ENCODE results near the gene NDUFC1.
"Not testable (repeated sequence)": the region's sequence is repeated elsewhere in the genome, so short reads cannot be mapped to it uniquely, and the experiment has no call there.

NDUFC1 gene

DNA sequence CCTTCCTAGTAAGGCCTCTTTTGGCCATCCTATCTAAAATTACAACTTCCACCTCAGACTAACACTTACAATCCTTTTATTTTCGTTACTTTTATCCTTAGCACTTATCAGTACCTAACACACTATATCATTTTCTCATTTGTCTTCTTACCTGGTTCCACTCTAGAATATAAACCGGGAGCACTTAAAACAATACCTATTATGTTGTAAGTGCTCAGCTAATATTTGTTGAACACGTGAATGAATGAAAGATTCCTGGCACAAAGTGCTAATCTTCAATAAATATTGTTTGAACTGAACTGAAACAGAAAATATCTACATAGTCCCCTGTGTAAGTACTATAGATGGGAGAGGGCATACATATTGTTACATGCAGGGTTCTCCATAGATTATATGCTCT is 36.6 kb downstream of the NDUFC1 start:
- H3K4me3 Mint-ChIP-seq: no peak overlapping the region
- peaks cover 10% of the 10 kb centered on the region for H3K4me1 Mint-ChIP-seq
- H3K27ac Mint-ChIP-seq (ENCODE audit: low read depth): no peak overlapping the region
- ATAC-seq (replicated peaks; ENCODE audit: extremely low read depth, poor library complexity, severe bottlenecking) (no peak), DNase-seq (ENCODE audit: low spot score in 2 of 2) (no peak)
- H3K9me3 Mint-ChIP-seq: no peaks in the 10 kb centered on the region
- peaks cover 4% of the 10 kb centered on the region for H3K36me3 Mint-ChIP-seq (ENCODE audit: insufficient read depth)
- no peaks in the 10 kb centered on the region for H3K27me3 Mint-ChIP-seq

DNA sequence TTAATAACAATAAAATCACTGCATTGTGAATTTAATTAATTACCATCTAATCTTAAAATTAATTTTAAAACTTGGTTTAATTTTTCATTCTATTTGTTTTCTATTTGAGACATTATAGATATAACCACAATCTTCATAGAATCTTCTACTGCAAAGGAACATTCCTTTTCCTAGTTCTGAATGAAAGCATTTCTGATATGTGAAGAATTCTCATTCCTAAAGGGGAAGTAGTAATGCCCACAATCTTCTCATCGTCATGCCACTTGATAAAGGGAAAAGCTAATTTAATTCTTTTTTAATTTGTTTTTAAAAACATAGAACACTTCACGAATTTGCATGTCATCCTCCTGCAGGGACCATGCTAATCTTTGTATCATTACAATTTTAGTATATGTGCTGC is 45.9 kb downstream of the NDUFC1 start:
- Mint-ChIP-seq H3K4me1 (no peaks in the 10 kb centered on the region), H3K27ac (ENCODE audit: low read depth) (no peak overlapping the region), H3K27me3 (no peaks in the 10 kb centered on the region), H3K9me3 (no peaks in the 10 kb centered on the region), H3K4me3 (no peak overlapping the region), H3K36me3 (ENCODE audit: insufficient read depth) (no peaks in the 10 kb centered on the region)
- ATAC-seq (replicated peaks; ENCODE audit: extremely low read depth, poor library complexity, severe bottlenecking) (no peak), DNase-seq (ENCODE audit: low spot score in 2 of 2) (no peak)

DNA sequence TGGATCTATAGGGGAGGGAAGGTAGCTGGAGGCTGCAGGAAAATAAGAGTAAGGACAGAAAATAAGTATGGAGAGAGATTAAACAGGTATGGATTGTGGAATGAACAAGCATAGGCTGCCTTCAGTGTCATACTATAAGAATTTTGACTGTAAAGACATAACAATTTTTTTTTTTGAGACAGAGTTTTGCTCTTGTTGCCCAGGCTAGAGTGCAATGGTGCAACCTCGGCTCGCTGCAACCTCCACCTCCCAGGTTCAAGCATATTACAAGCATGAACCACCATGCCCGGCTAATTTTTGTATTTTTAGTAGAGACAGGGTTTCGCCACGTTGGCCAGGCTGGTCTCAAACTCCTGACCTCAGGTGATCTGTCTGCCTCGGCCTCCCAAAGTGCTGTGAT is 46.7 kb downstream of the NDUFC1 start:
- H3K27ac Mint-ChIP-seq (ENCODE audit: low read depth); H3K36me3 Mint-ChIP-seq (ENCODE audit: insufficient read depth); ATAC-seq (replicated peaks; ENCODE audit: extremely low read depth, poor library complexity, severe bottlenecking); H3K27me3 Mint-ChIP-seq; H3K4me1 Mint-ChIP-seq; DNase-seq (ENCODE audit: low spot score in 2 of 2); H3K9me3 Mint-ChIP-seq; H3K4me3 Mint-ChIP-seq: not testable (repeated sequence)

DNA sequence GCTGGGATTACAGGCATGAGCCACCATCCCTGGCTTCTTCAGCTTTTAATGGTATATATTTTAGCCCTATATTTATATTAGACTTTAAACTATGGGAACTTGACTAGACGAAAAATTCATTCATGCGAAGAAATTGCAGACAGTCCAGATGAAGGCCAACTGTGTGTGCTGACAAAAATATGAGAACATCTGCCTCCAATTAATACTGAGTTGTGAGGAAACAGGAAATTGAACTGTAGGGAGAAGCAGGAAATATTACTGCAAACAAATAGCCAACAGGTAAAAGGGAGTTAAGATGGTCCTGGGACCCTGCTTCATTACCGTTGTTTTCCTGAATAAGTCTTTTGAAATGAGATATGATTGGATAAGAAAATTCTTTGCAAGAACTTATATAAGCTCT is 48.6 kb downstream of the NDUFC1 start:
- DNase-seq (ENCODE audit: low spot score in 2 of 2) (no peak), ATAC-seq (replicated peaks; ENCODE audit: extremely low read depth, poor library complexity, severe bottlenecking) (no peak)
- Mint-ChIP-seq H3K27me3 (no peaks in the 10 kb centered on the region), H3K9me3 (no peaks in the 10 kb centered on the region), H3K27ac (ENCODE audit: low read depth) (no peak overlapping the region), H3K4me3 (no peak overlapping the region), H3K4me1 (no peaks in the 10 kb centered on the region), H3K36me3 (ENCODE audit: insufficient read depth) (no peaks in the 10 kb centered on the region)

DNA sequence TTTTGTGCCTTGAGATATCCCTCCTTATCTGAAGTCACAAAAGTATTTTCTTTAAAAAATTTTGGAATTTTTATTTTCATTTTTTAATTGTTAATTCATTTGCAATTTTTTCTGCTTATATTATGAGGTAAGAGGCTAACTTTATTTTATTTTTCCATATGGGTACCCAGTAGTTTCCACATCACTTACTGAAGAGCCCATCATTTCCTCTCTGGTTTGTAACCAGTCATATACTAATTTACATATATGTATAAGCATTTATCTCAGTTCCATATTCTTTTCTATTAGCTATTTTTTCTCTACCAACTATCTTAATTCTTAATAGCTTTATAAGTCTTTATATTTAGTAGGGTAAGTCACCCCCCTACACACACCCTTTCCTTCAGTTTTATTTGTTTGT is 49.2 kb downstream of the NDUFC1 start:
- no peak for DNase-seq (ENCODE audit: low spot score in 2 of 2)
- no peak overlapping the region for H3K27ac Mint-ChIP-seq (ENCODE audit: low read depth)
- H3K27me3 Mint-ChIP-seq: no peaks in the 10 kb centered on the region

DNA sequence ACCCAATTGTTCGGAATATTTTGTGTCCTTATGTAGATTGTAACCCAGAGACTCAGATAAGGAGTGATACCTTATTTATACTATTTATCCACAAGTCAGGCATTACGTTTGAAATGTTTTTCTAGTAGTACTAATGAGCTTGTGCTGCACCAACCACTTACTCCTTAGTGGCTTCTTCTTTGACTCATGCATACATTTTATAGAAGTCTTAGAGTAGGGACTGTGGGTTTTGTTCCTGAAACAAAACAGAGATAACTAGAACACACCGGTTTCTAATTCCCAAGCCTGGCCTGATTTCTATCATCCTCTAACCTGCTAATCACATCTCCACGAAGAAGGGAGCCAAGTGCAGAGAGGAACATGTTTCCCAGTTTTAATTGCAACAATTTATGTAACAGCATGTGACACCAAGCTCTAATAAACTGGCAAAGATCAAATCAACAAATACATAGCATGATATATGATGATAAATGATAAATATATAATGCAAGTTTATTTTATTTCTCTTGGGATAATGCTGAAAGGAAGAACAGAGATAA is 54.5 kb downstream of the NDUFC1 start:
- H3K36me3 Mint-ChIP-seq (ENCODE audit: insufficient read depth): no peaks in the 10 kb centered on the region
- H3K4me1 Mint-ChIP-seq: no peaks in the 10 kb centered on the region
- H3K4me3 Mint-ChIP-seq: no peak overlapping the region

More for the DNA sequence above, 49.2 kb downstream of the NDUFC1 start:
- no peaks in the 10 kb centered on the region for H3K4me1 Mint-ChIP-seq
- H3K9me3 Mint-ChIP-seq: no peaks in the 10 kb centered on the region
- H3K36me3 Mint-ChIP-seq (ENCODE audit: insufficient read depth): no peaks in the 10 kb centered on the region
- no peak overlapping the region for H3K4me3 Mint-ChIP-seq
- no peak for ATAC-seq (replicated peaks; ENCODE audit: extremely low read depth, poor library complexity, severe bottlenecking)

DNA sequence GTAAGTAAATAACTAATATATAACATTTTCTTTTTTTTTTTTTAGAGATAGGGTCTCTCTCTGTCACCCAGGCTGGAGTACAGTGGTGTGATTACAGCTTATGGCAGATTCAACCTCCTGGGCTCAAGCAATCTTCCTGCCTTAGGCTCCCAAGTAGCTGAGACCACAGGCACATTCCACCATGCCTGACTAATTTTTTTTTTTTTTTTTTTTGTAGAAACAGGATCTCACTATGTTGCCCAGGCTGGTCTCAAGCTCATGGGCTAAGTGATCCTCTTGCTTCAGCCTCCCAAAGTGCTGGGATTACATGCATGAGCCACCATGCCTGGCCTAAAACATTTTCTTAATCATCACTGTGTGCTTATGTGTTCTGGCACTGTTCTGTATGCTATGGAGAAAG is 55.0 kb downstream of the NDUFC1 start:
- no peaks in the 10 kb centered on the region for H3K27me3 Mint-ChIP-seq
- H3K9me3 Mint-ChIP-seq: no peaks in the 10 kb centered on the region
- DNase-seq (ENCODE audit: low spot score in 2 of 2) (no peak), ATAC-seq (replicated peaks; ENCODE audit: extremely low read depth, poor library complexity, severe bottlenecking) (no peak)
- H3K36me3 Mint-ChIP-seq (ENCODE audit: insufficient read depth): no peaks in the 10 kb centered on the region
- H3K27ac Mint-ChIP-seq (ENCODE audit: low read depth): no peak overlapping the region
- no peaks in the 10 kb centered on the region for H3K4me1 Mint-ChIP-seq
- H3K4me3 Mint-ChIP-seq: no peak overlapping the region

More for the DNA sequence above, 54.5 kb downstream of the NDUFC1 start:
- no peak for DNase-seq (ENCODE audit: low spot score in 2 of 2)
- H3K27ac Mint-ChIP-seq (ENCODE audit: low read depth): no peak overlapping the region
- no peaks in the 10 kb centered on the region for H3K9me3 Mint-ChIP-seq
- no peak for ATAC-seq (replicated peaks; ENCODE audit: extremely low read depth, poor library complexity, severe bottlenecking)
- H3K27me3 Mint-ChIP-seq: no peaks in the 10 kb centered on the region

DNA sequence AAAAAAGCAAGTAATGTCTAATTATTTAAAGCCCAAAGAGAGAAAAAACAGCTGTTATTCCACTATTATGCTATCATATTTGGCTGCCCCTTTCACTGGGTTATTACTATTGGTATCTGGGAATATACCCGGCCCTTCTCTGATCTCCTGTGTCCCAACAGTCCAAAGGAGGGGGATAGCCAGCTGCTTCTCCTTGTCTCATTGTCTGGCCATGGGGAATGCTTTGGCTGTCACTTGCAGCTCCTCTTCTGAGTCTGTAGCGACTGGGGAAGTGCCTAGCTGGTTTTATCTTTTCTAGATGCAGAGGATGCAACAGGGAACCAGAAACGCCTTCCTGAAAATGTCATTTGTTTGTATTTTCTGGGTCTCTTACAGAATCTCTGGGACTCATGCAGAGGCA is 56.1 kb downstream of the NDUFC1 start:
- no peaks in the 10 kb centered on the region for H3K36me3 Mint-ChIP-seq (ENCODE audit: insufficient read depth)
- no peak overlapping the region for H3K4me3 Mint-ChIP-seq
- no peak for ATAC-seq (replicated peaks; ENCODE audit: extremely low read depth, poor library complexity, severe bottlenecking)
- no peaks in the 10 kb centered on the region for H3K4me1 Mint-ChIP-seq
- H3K27me3 Mint-ChIP-seq: no peaks in the 10 kb centered on the region
- H3K9me3 Mint-ChIP-seq: no peaks in the 10 kb centered on the region
- no peak overlapping the region for H3K27ac Mint-ChIP-seq (ENCODE audit: low read depth)
- no peak for DNase-seq (ENCODE audit: low spot score in 2 of 2)

DNA sequence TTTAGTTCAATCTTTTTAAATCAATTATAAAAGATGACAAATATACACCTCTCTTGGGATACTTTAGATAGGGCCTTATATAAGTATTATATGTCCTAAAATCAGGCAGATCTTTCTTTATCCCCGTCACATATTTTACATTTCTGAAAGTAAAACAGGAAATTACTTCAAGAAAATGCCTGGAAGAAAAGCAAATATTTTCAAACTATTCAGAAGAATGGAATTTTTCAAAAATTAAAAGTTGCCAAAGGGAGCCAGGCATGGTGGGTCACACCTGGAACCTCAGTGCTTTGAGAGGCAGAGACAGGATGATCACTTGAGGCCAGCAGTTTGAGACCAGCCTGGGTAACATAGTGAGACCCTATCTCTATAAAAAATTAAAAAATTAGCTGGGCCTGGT is 56.7 kb downstream of the NDUFC1 start:
- no peaks in the 10 kb centered on the region for H3K4me1 Mint-ChIP-seq
- H3K9me3 Mint-ChIP-seq: no peaks in the 10 kb centered on the region
- no peaks in the 10 kb centered on the region for H3K36me3 Mint-ChIP-seq (ENCODE audit: insufficient read depth)
- no peak for ATAC-seq (replicated peaks; ENCODE audit: extremely low read depth, poor library complexity, severe bottlenecking)
- DNase-seq (ENCODE audit: low spot score in 2 of 2): no peak
- H3K27ac Mint-ChIP-seq (ENCODE audit: low read depth): no peak overlapping the region
- H3K27me3 Mint-ChIP-seq: no peaks in the 10 kb centered on the region
- no peak overlapping the region for H3K4me3 Mint-ChIP-seq

DNA sequence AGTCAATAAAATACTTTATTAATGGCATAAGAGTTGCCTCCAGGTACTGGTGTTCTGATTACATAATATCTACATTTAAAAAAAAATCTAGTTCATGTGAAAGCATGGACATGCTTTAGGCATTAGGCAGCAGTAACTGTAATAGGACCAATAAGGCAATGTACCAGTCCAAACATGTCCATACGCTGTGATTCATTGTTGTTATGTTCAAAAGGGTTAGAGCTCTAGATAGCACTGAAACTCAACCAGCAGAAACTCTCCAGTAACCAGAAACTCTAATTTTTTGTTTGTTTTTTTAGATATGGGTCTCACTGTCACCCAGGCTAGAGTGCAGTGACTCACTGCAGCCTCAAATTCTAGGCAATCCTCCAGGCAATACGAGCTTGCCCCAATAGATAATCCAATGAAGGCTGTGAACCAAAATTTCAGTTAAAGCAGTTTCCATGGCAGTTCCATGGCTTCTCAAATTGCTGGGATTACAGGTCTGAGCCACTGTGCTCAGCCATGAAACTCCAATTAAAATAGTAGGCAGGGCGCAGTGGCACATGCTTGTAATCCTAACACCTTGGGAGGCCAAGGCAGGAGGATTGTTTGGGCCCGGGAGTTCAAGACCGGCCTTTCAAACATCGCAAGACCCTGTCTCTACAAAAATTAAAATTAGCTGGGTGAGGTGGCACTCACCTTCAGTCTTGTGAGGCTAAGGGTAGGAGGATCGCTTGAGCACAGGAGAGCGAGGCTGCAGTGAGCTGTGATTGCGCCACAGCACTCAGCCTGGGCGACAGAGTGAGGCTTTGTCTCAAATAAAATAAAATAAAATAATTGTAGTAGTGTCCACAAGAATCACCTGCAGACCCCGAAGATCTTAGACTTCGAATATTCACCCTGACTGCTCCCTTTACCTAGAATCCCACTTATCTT is 58.6 kb downstream of the NDUFC1 start:
- DNase-seq (ENCODE audit: low spot score in 2 of 2) (no peak), ATAC-seq (replicated peaks; ENCODE audit: extremely low read depth, poor library complexity, severe bottlenecking) (no peak)
- no peaks in the 10 kb centered on the region for H3K9me3 Mint-ChIP-seq
- H3K27me3 Mint-ChIP-seq: no peaks in the 10 kb centered on the region
- peak overlapping the region; percentile 4 for H3K27ac Mint-ChIP-seq (ENCODE audit: low read depth)
- no peaks in the 10 kb centered on the region for H3K4me1 Mint-ChIP-seq
- no peaks in the 10 kb centered on the region for H3K36me3 Mint-ChIP-seq (ENCODE audit: insufficient read depth)
- no peak overlapping the region for H3K4me3 Mint-ChIP-seq

DNA sequence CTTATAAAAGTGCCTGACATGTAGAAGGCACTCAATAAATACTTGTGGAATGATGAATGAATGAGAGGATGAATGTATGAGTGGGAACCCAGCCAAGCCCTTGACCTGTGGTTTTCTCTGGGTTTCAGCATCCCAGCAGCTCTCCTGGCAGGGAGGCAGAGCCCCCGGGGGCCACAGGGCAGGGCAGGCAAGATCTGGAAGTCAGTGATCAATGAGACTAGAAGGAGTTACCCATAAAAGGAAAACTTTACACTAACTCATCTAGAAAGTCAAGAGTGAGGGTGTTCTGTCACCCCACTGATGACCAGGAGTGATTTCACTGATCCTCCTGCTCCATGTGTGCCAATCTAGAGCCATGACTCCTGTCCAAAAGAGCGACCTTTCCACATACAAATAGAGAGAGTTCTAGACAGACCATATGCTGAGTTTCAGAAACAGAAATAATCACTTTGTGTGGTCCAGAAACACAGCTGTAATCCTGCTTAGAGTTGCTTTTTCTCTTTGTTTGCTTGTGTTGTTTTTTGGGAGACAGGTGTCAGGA is 59.7 kb downstream of the NDUFC1 start:
- H3K9me3 Mint-ChIP-seq: no peaks in the 10 kb centered on the region
- no peaks in the 10 kb centered on the region for H3K27me3 Mint-ChIP-seq
- no peak overlapping the region for H3K4me3 Mint-ChIP-seq
- ATAC-seq (replicated peaks; ENCODE audit: extremely low read depth, poor library complexity, severe bottlenecking) (no peak), DNase-seq (ENCODE audit: low spot score in 2 of 2) (no peak)
- no peak overlapping the region for H3K27ac Mint-ChIP-seq (ENCODE audit: low read depth)
- no peaks in the 10 kb centered on the region for H3K4me1 Mint-ChIP-seq
- H3K36me3 Mint-ChIP-seq (ENCODE audit: insufficient read depth): no peaks in the 10 kb centered on the region

DNA sequence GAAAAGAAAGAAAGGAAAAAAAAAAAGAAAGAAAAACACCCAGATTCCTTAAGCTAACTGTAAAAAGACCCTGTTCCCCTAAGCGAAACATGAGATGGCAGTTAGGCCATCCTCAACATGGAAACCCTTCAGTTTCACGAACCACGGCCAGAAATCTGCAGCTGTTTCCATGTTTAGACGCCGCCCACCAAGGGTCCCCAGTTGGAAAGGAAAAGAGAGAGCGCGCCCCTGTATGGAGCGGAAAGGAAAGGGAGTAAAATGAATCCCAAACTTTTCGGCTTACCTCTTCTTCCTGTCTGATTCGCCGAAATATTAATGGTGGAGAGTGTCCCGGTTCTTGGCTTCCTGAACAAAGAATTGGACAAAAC is 60.5 kb downstream of the NDUFC1 start:
- Mint-ChIP-seq H3K27me3 (no peaks in the 10 kb centered on the region), H3K27ac (ENCODE audit: low read depth) (no peak overlapping the region), H3K36me3 (ENCODE audit: insufficient read depth) (no peaks in the 10 kb centered on the region), H3K4me1 (no peaks in the 10 kb centered on the region), H3K9me3 (no peaks in the 10 kb centered on the region), H3K4me3 (no peak overlapping the region)
- ATAC-seq (replicated peaks; ENCODE audit: extremely low read depth, poor library complexity, severe bottlenecking): no peak
- DNase-seq (ENCODE audit: low spot score in 2 of 2): no peak

DNA sequence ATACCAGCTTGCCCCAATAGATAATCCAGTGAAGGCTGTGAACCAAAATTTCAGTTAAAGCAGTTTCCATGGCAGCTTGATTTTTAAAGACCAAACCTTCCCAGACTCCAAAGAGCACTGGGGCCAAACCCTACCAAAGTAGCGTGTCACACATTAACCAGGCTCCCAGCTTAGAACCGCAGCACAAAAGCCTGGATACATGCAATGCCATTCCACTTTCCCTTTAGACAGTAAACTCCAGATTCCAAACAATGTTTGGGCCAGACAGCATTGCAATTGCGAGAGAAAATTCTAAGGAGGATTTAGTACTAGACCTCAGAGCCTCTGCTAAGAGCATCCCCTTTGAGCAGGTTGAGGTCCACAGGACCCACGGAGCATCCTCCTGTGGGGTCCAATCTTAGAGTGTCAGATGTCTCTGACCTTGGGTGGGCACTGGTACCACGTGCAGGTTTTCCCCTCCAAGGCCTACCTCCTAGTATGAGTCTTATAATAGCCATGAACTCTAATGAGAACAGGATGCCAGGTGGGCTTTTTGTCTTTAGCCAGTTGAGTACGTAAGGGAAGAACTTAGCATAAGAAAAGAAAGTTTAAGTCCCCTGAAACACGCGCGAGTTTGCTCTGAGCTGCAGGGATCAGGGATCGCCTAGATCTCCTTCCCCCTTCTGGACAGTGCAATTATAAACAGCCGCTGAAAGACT is 61.0 kb downstream of the NDUFC1 start:
- Mint-ChIP-seq H3K4me1 (no peaks in the 10 kb centered on the region), H3K4me3 (no peak overlapping the region), H3K27ac (ENCODE audit: low read depth) (no peak overlapping the region), H3K9me3 (no peaks in the 10 kb centered on the region), H3K27me3 (no peaks in the 10 kb centered on the region), H3K36me3 (ENCODE audit: insufficient read depth) (no peaks in the 10 kb centered on the region)
- ATAC-seq (replicated peaks; ENCODE audit: extremely low read depth, poor library complexity, severe bottlenecking) (no peak), DNase-seq (ENCODE audit: low spot score in 2 of 2) (no peak)

Measured in central memory CD8-positive, alpha-beta T cell (primary cell).